Putamen (tissue), 1 donor: ENCODE data around the gene ALG8.
"Not testable (repeated sequence)": the region's sequence is repeated elsewhere in the genome, so short reads cannot be mapped to it uniquely, and the experiment has no call there.

Experiments used
- DNase-seq: peaks from one replicate; pipeline ENCODE4 v3.0.0-alpha.2; 2016; ENCODE audit warnings: low spot score

ALG8 gene

GRCh38 chr11:78139422-78140391 lies at the start of gene ALG8:
Gene ALG8 (minus strand): TSS chr11:78139626. CDS start chr11:78139588, 38 bp downstream.
- peak; percentile 93 for DNase-seq

DNA sequence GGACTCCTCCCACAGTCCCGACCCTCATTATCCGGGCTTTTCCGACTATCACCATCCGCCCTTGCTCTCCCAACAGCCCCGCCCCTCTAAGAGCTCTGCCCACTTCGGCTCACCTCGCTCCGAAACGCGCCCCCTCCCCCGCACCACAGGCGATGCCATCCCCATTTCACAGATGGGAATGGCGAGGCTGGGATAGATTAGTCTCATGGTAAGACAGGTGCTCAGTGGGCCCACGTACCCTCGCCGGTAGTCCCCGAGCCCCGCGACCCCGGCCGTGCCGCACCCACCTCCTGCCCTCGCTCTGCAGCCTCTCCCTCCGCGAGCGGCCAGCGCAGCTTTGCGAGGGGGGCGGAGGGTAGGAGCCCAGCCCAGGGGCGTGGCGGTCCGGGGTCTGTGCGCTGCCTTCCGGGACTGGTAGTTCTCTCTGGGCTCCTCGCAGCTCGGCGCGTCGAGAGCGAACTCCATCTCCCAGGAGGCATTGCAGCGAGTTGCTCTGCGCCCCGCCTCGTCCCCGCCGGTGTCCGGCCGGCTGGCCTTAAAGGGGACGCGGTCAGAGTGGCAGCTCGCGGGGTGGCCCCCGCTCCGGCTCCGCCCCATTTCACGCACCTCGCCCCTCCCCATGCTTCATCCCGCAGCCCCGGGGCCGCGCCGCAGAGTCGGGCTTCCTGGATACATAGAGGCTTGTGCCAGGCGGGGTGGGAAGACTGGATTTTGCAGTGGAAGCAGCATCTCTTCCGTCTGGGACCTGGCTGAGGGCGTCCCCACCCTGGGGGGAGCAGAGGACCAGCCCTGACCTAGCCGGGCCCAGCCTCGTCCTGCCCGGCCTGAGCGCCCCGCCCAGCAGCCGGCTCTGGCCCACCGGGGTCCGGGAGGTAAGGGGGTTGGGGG lies 49.1 kb upstream of the ALG8 start, which contains the start of the genes KCTD21 and USP35:
KCTD21 (minus strand) TSS at position 341 of the 888 bp plus-strand sequence. CDS start 14,072 bp downstream, outside the sequence.
USP35 (plus strand) TSS at position 634 of the 888 bp plus-strand sequence. CDS start 7,327 bp downstream, outside the sequence.
- DNase-seq, result peak; percentile 96

GRCh38 chr11:78187366-78188285 lies 48.2 kb upstream of the ALG8 start:
- DNase-seq, result peak; percentile 48

- DNase-seq, result no peak
These were observed 41.8 kb upstream of the ALG8 start for GRCh38 chr11:78181185-78181584.

DNA sequence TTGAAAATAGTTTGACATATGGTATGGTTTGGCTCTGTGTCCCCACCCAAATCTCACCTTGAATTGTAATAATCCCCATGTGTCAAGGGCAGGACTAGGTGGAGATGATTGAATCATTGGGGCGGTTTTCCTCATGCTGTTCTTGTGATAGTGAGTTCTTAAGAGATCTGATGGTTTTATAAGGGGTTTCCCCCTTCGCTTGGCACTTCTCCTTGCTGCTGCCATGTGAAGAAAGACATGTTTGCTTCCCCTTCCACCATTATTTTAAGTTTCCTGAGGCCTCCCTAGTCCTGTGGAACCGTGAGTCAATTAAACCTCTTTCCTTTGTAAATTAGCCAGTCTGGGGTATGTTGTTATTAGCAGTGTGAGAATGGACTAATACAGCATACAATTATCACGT lies 41.3 kb upstream of the ALG8 start:
- DNase-seq, result no peak

GRCh38 chr11:78179459-78180071 lies 40.1 kb upstream of the ALG8 start:
- no peak for DNase-seq

GRCh38 chr11:78177216-78177615 lies 37.8 kb upstream of the ALG8 start:
- DNase-seq, result no peak

- no peak for DNase-seq
These were observed 37.2 kb upstream of the ALG8 start for GRCh38 chr11:78176605-78177141.

GRCh38 chr11:78175862-78176261 lies 36.4 kb upstream of the ALG8 start:
- DNase-seq, result not testable (repeated sequence)

DNA sequence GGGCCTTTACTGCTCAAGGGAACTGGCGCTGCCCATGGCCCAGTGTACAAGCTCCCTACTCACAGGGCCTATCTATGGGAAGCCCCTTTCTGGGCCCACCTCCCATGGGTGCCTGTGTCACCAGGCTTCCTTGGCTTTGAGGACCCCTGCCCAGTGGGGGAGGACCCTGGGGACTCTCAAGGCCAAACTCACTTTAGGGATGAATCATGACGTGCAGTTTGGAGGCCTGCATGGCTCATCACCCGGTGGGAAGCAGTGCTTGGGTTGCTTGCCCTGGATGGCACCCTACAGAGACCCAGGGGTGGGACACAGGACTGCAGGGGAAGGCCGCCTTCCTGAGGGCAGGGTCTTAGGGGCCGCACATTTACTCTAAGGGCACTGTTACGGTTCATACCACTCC lies 32.5 kb upstream of the ALG8 start:
- DNase-seq, result no peak

DNA sequence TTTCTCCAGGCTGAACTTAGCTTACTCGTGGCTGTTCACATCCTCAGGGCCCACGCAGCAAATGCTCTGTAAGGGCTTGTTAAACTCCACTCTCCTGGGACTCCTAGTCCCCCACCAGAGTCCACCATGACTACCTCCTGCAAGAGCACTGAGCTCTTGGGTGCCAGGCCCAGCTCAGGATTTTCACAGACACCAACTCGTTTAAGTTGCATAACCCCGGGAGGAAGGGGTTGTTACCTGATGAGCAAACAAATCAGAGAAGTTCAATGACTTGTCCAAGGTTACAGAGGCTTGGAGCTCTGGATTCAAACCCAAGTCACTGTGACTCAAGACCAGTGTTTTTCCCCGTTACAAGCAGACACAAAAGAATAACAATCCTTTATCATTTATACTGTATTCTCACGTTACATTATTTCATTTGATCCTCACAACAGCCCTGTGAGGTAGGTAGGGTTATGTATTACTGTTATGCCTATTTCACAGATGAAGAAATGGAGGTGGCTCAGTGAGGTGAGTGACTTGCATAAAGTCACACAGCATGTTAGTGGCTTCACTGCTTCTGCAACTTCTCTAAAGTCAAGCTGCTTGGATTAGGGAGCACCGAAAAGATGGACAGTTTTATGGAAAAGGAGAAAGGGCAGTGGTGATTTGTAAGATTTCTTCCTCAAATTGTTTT lies 31.6 kb upstream of the ALG8 start:
- no peak for DNase-seq

DNA sequence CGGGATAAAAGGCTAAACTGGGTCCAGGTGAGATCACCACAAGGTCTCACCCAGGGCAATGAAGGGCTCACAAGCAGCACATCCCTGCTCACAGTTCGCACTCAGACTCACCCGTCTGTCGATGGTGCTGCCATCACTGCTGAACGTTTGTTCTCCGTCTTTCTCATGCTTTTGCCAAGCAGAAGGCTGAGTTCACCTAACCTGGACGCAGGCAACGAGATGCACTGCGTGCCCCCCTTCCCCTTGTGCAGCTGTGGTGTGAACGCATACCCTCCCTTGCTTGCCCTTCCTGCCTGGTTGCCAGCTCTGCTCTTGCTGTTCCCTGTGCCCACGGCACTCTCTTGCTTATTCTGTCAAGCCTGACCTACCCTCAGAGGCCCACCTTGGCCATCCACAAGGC lies 31.0 kb upstream of the ALG8 start:
- DNase-seq, result no peak

DNA sequence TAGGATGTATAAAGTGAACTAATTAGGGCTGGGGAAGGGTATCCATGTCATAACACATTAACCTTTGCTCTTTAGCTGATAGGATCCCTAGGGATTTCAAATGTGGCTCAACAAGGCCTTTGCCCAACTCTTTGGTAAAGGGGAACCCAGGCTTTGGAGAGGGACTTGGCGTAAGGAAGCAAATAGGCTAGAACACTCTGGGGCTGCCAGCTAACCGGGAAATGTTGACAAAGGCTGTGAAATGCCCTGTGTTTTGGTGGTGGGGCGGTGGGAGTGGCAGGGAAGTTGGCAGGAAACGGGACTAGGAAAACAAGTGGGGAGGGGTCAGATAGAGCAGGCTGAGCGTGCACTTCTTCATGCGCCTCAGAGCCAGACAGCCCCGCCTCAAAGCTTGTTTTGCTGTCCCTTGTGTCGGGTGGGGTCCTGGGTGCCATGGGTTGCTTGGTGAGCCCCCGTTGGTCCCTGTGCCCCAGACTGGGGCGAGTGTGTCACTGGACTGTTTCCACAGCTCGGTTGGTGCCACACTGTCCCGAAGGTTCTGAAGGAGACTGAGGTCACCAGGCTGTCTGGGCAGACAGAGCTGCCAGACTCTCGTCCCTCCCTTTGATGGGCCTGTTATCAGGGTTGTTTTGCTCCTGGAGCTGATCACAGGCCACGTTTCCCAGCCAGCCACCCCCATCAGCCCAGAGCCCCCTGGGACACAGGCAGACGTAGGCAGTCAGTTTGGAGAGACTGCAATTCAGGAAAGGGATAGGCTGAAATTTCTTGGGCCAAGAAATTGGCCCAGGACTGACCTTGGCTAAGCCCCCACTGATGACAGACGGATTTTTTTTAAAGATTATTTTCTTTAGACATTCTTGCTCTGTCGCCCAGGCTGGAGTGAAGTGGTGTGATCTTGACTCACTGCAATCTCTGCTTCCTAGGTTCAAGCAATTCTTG lies 29.4 kb upstream of the ALG8 start:
- DNase-seq, result no peak

DNA sequence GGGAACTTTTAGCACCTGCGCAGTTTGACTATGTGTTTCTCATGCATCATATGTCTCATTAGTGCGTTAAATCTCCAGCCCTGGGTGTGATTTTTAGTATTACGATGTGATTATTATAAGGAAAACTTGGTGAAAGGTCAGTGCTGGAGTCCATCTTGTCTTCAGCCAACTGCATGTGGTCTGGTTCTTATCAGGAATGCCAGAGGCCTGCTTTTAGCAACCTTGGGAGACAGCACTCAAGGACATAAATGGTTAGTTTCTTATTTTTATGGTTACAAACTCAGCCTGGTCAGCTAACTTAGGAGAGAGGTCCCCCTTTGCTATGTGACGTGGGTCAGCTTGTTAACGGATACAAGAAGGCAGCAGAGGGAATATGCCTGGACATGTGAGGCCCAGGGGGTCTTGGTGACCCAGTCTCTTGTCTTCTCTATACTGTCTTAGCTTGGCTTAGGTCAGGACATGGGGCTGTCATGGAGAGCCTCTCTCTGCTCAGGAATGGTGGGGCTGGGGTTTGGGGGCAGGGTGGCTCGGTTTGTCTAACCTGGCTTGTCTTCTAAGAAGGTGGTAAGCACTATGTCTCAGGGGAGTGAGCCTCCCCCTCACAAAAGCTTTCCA lies 27.5 kb upstream of the ALG8 start:
- DNase-seq, result no peak

- DNase-seq, result no peak
These were observed 25.0 kb upstream of the ALG8 start for GRCh38 chr11:78164471-78164870.

GRCh38 chr11:78163828-78164227 lies 24.4 kb upstream of the ALG8 start:
- no peak for DNase-seq

DNA sequence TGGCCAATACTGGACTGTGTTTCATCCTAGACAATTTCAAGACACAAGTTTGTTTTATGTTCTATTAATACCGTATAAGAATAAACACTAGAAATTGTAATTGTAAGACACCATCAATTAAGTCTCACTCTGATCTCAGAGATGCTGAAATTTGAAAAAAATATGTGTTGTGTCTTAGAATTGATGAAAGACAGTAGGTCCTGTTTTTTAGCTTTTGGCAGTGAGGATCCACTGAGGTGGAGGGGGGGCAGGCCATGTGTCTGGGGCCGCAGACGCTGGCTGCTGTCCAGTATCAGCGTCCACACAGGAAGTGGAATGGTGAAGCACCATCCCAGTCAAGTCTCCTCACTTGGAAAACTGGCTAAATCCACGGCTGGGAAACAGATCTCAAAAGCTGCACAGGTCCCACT lies 22.5 kb upstream of the ALG8 start:
- no peak for DNase-seq

GRCh38 chr11:78161346-78161745 lies 21.9 kb upstream of the ALG8 start:
- no peak for DNase-seq
